HepG2 (cell line): ENCODE measurements around the gene NOTCH4. TPM values are rescaled to one million over a fixed set of nuclear protein-coding genes. Genes with fewer than 3 reads are reported as not detected.

Experiments
- ARID3A ChIP-seq: IDR thresholded peaks from 2 replicates; pipeline ENCODE4 v1.6.1; 2012; ENCODE audit warnings: low read depth, low read length, improper control_type of control experiment
- ARID4A ChIP-seq: sonication (generic); formaldehyde crosslinking; IDR thresholded peaks from 2 replicates; pipeline ENCODE4 v1.5.0; 2020; ENCODE audit warnings: mild to moderate bottlenecking, missing genetic modification reagents, borderline replicate concordance
- BRF2 ChIP-seq: sonication (generic); formaldehyde crosslinking; IDR thresholded peaks from 2 replicates; pipeline ENCODE4 v1.8.1; 2022; ENCODE audit warnings: mild to moderate bottlenecking, missing genetic modification reagents
- FOXJ3 ChIP-seq: sonication (generic); formaldehyde crosslinking; IDR thresholded peaks from 2 replicates; pipeline ENCODE4 v1.4.0; 2020; ENCODE audit warnings: missing genetic modification reagents, mild to moderate bottlenecking, borderline replicate concordance
- GABPB1 ChIP-seq: IDR thresholded peaks from 2 replicates; pipeline ENCODE4 v1.6.1; 2016; ENCODE audit warnings: mild to moderate bottlenecking, missing genetic modification reagents, moderate library complexity, missing compliant biosample characterization
- PRPF4 ChIP-seq: fragments of 200-400 bp; formaldehyde crosslinking; IDR thresholded peaks from 2 replicates; pipeline ENCODE4 v1.6.1; 2016; ENCODE audit warnings: low read length, low read depth; ENCODE audit not compliant: poor library complexity, severe bottlenecking
- SIX4 ChIP-seq: sonication (generic); formaldehyde crosslinking; IDR thresholded peaks from 2 replicates; pipeline ENCODE4 v1.4.0; 2020; ENCODE audit warnings: missing genetic modification reagents
- SRSF1 ChIP-seq: fragments of 200-400 bp; formaldehyde crosslinking; optimal IDR thresholded peaks from 2 replicates; pipeline ENCODE3; 2017; ENCODE audit warnings: mild to moderate bottlenecking, low read depth, low read length, moderate library complexity
- TCF12 ChIP-seq, 2 experiments: fragments of 450-650 bp in 1 of 2; sonication (generic) in 1 of 2; formaldehyde crosslinking in 1 of 2; IDR thresholded peaks; 2 replicates each; pipeline versions ENCODE4 v1.6.1 to v1.8.0; 2017 to 2022; ENCODE audit warnings: antibody characterized with exemption in 1 of 2, mild to moderate bottlenecking in 1 of 2, missing genetic modification reagents in 1 of 2, moderate library complexity in 1 of 2
- ZBTB37 ChIP-seq: sonication (generic); formaldehyde crosslinking; IDR thresholded peaks from 2 replicates; pipeline ENCODE4 v1.4.0; 2020; ENCODE audit warnings: mild to moderate bottlenecking, missing genetic modification reagents
- ZKSCAN5 ChIP-seq: sonication (generic); formaldehyde crosslinking; IDR thresholded peaks from 2 replicates; pipeline ENCODE4 v1.5.1; 2020; ENCODE audit warnings: mild to moderate bottlenecking, missing genetic modification reagents
- ZNF17 ChIP-seq: sonication (generic); formaldehyde crosslinking; IDR thresholded peaks from 2 replicates; pipeline ENCODE4 v1.5.0; 2020; ENCODE audit warnings: mild to moderate bottlenecking, missing genetic modification reagents
- ZNF3 ChIP-seq: IDR thresholded peaks from 2 replicates; pipeline ENCODE4 v1.7.0; 2017; ENCODE audit warnings: inconsistent platforms
- ZNF329 ChIP-seq: sonication (generic); formaldehyde crosslinking; IDR thresholded peaks from 2 replicates; pipeline ENCODE4 v1.9.0; 2021; ENCODE audit warnings: low read depth, mild to moderate bottlenecking, missing genetic modification reagents
- ZNF501 ChIP-seq: sonication (generic); formaldehyde crosslinking; IDR thresholded peaks from 2 replicates; pipeline ENCODE4 v1.5.1; 2020; ENCODE audit warnings: mild to moderate bottlenecking, moderate library complexity, missing genetic modification reagents
- ZNF556 ChIP-seq: sonication (generic); formaldehyde crosslinking; IDR thresholded peaks from 2 replicates; pipeline ENCODE4 v1.4.0; 2020; ENCODE audit warnings: mild to moderate bottlenecking, missing genetic modification reagents, borderline replicate concordance
- ZNF7 ChIP-seq: IDR thresholded peaks from 2 replicates; pipeline ENCODE4 v1.6.1; 2016; ENCODE audit warnings: missing biosample characterization, missing genetic modification reagents
- ZNF709 ChIP-seq: sonication (generic); formaldehyde crosslinking; IDR thresholded peaks from 2 replicates; pipeline ENCODE4 v1.5.0; 2020; ENCODE audit warnings: mild to moderate bottlenecking, missing genetic modification reagents
- ZNF761 ChIP-seq: sonication (generic); formaldehyde crosslinking; conservative IDR thresholded peaks from 2 replicates; pipeline ENCODE4 v1.4.0; 2020; ENCODE audit warnings: mild to moderate bottlenecking, missing genetic modification reagents
- ZNF850 ChIP-seq: sonication (generic); formaldehyde crosslinking; conservative IDR thresholded peaks from 2 replicates; pipeline ENCODE4 v1.9.0; 2021; ENCODE audit warnings: mild to moderate bottlenecking, missing genetic modification reagents
- ZSCAN21 ChIP-seq: sonication (generic); formaldehyde crosslinking; IDR thresholded peaks from 2 replicates; pipeline ENCODE4 v1.8.0; 2022; ENCODE audit warnings: mild to moderate bottlenecking, missing genetic modification reagents, moderate library complexity, borderline replicate concordance
- polyA plus RNA-seq, 8 experiments: library from polyadenylated mRNA; depleted of rRNA in 3 of 8; stranded (reverse) in 7 of 8; unstranded in 1 of 8; fragments of >200 nt; fragmentation: Illumina TruSeq in 4 of 8; extraction: Trizol in 4 of 8; gene quantifications; 2 replicates each; pipeline versions ENCODE4 v1.2.1 to v1.2.3, GENCODE V29; 2011 to 2016; ENCODE audit warnings: low read depth in 4 of 8, missing spikeins in 1 of 8, mixed read lengths in 1 of 8; ENCODE audit not compliant: insufficient read depth in 1 of 8
- total RNA-seq, 5 experiments: library from RNA; depleted of rRNA; stranded (reverse); fragments of >200 nt; fragmentation: Illumina TruSeq; extraction: Trizol; gene quantifications; 2 replicates each; pipeline ENCODE4 v1.2.3, GENCODE V29; 2016; ENCODE audit warnings: low read depth in 1 of 5

The NOTCH4 gene
- total and polyA plus RNA-seq, 2 of the 13 experiments (the other 11 are each of a cell fraction or from before 2014, with no cell fraction given), result 0.51 to 0.83 TPM

- TF ChIP-seq ARID4A (CRISPR knock-in tag), result peak; percentile 94
- TF ChIP-seq GABPB1 (CRISPR knock-in tag), result peak; percentile 90
- peak; percentile 57; the same call in 1 of the 2 replicates for TF ChIP-seq ZNF761 (CRISPR knock-in tag)
- peak; percentile 72; the same call in 1 of the 2 replicates for TF ChIP-seq ZNF329 (CRISPR knock-in tag)
- TF ChIP-seq ZKSCAN5 (CRISPR knock-in tag), result no peak; the same call in 1 of the 2 replicates
- TF ChIP-seq FOXJ3 (CRISPR knock-in tag), result no peak; the same call in none of the 2 replicates
- TF ChIP-seq ZNF3 (CRISPR knock-in tag), result no peak
- peak; percentile 81; the same call in 1 of the 2 replicates for TF ChIP-seq ZNF709 (CRISPR knock-in tag)
- TF ChIP-seq ZNF556 (CRISPR knock-in tag), result peak; percentile 86
- no peak for TF ChIP-seq ZNF7
- TF ChIP-seq ZSCAN21 (CRISPR knock-in tag), result peak; percentile 88
- TF ChIP-seq ZBTB37, result no peak; the same call in 1 of the 2 replicates
- TF ChIP-seq ZNF17 (CRISPR knock-in tag), result no peak
- no peak; the same call in 1 of the 2 replicates for TF ChIP-seq ZNF850 (CRISPR knock-in tag)
- TF ChIP-seq ARID3A, result no peak
- no peak for TF ChIP-seq SRSF1
- peak; percentile 96 for TF ChIP-seq ZNF501 (CRISPR knock-in tag)
- no peak; the same call in 1 of the 2 replicates for TF ChIP-seq SIX4 (CRISPR knock-in tag)
- no peak for TF ChIP-seq TCF12 (IDR thresholded peaks at IDR 0.05)
- no peak for TF ChIP-seq TCF12 (CRISPR knock-in tag; IDR thresholded peaks at IDR 0.05)
- peak; percentile 85 for TF ChIP-seq BRF2
- TF ChIP-seq PRPF4, result no peak
Observed at GRCh38 chr6:32195902-32196681, 27.8 kb downstream of the NOTCH4 start (continued).
